ENCODE measurements around the gene NR4A3.

DNA sequence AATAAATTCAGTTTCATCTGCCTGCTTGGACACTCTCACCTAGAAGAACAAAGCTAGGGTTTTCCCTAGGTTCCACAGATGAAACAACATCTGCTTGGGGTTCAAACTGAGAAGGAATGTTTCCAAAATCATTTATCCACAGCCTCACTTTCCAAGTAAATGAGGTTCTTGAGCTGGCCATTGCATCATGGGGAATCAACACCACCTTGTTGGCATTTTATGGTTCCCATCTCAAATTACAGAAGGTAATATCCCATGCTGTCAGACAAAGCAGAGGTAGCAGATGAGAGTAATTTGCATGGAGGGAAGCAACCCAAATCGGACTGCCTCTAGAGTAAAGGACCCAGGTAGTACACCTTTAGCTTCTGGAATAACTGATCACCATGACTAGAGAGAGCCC lies 10.5 kb upstream of the NR4A3 start:
- TF ChIP-seq, protein P1, sequence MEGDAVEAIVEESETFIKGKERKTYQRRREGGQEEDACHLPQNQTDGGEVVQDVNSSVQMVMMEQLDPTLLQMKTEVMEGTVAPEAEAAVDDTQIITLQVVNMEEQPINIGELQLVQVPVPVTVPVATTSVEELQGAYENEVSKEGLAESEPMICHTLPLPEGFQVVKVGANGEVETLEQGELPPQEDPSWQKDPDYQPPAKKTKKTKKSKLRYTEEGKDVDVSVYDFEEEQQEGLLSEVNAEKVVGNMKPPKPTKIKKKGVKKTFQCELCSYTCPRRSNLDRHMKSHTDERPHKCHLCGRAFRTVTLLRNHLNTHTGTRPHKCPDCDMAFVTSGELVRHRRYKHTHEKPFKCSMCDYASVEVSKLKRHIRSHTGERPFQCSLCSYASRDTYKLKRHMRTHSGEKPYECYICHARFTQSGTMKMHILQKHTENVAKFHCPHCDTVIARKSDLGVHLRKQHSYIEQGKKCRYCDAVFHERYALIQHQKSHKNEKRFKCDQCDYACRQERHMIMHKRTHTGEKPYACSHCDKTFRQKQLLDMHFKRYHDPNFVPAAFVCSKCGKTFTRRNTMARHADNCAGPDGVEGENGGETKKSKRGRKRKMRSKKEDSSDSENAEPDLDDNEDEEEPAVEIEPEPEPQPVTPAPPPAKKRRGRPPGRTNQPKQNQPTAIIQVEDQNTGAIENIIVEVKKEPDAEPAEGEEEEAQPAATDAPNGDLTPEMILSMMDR (IDR thresholded peaks at IDR 0.05 in 4 of 5, conservative IDR thresholded peaks at IDR 0.05 in 1 of 5), result no peak
- TF ChIP-seq POLR2A (IDR thresholded peaks at IDR 0.05), result no peak

All from gastrocnemius medialis (tissue), 4 donors.